ENCODE results near the gene FSTL4.

FSTL4 gene

DNA sequence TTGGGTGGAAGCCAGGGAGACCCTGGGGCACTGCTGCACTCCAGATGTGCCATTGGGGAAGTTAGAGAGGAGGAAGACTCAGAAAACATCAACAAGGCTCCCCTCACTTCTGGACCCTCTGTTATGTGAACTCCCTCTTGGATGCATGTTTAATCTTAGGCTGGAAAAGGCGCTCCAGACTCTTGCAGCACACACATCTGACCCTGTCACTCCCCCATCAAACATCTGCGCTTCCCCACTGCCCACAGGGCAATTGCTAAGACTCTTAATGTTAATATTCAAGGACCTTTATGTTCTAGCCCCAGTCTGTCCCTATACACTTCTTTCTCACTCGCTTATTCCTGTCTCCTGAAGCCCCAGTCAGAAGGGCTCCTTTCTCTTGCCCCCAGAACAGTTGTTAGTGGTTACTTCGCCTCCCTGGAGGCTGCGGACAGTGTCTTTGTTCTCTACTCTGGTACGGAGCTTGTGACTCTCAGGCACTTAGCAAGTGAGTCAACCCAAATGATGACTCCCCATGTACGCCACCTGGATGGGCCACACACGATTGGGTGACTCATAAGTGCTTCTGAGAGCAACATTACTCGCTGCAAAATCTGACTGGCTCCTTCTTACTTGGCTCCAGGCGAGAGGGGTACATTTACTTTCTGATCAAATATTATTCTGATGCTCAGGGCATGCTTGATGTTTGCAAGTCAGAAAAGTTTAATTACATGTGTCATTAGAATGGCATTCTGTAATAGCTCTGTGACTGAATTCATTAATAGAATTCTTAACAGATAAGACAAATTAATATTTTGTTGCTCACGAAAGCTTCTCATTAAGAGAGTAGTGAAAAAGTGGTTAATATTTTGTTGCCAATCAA lies 366.9 kb downstream of the FSTL4 start:
- FAIRE-seq (no peak), DNase-seq (ENCODE audit: extremely low spot score, insufficient read length, low read depth) (no peak)

DNA sequence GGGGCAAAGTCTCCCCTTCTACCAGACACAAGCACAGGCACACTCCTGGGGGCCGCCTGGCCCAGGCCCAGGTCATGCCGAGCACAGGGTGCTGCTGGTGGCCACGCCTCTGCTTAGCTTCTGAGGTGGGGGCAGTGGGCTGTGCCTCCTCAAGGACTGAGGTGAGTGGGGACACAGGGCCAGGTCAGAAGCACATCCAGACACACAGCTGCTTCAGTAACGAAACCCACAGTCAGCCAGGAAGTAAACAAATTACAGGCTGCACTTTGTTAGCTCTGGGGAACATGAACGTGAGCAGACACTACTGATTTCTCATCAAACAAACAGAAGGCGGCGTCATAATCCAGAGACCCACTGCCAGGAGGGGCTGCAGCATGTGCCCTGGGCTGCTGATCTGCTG lies 368.1 kb downstream of the FSTL4 start:
- DNase-seq (ENCODE audit: extremely low spot score, insufficient read length, low read depth) = no peak
- FAIRE-seq = peak; percentile 62

DNA sequence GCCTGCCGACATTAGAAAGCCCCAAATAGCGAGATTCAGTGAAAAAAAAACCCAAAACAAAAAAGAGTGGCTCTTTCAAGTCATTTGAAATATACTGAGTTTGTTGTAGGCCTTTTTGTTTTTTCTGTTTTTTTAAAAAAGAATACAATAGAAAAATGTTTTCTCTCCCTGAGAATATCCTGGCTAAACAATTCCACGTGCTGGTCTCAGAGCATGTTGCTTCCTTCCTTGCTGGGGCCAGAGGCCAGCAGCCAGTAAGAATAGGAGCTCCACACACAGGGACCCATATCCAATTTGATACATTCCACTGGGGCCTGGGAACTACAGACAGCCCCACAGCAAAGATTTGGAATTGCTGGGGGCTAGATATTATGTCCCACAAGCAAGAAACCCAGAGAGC lies 369.1 kb downstream of the FSTL4 start:
- DNase-seq (ENCODE audit: extremely low spot score, insufficient read length, low read depth) (no peak), FAIRE-seq (no peak)

DNA sequence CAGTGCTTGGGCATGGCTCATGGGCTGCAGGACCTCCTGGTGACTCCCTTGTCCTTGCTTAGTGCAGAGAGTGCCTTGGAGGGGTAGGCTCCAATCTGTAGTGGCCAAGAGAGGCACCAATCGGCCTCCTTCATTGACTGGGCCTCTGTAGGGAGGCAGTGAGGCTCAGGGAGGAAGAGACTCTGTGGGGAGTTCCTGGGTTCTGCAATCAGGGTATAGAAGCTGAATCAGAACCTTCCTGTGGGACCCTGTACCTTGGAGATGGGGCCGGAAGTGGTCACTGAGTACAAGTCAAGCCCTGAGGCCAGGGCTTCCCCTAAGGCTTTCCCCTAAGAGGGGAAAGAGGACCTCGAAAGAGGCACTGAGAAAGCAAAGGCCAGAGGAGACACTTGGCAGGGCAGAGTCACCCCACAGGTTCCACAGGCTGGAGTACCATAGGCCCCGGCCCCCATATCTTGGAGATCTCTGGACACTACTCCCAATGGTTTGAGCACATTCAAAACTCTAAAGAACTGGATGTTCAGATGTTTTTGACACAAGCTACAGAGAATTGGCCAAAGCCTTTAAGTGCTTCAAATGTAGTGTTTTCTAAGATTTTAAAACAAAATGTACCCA lies 370.0 kb downstream of the FSTL4 start:
- FAIRE-seq (peak; percentile 80), DNase-seq (ENCODE audit: extremely low spot score, insufficient read length, low read depth) (no peak)

DNA sequence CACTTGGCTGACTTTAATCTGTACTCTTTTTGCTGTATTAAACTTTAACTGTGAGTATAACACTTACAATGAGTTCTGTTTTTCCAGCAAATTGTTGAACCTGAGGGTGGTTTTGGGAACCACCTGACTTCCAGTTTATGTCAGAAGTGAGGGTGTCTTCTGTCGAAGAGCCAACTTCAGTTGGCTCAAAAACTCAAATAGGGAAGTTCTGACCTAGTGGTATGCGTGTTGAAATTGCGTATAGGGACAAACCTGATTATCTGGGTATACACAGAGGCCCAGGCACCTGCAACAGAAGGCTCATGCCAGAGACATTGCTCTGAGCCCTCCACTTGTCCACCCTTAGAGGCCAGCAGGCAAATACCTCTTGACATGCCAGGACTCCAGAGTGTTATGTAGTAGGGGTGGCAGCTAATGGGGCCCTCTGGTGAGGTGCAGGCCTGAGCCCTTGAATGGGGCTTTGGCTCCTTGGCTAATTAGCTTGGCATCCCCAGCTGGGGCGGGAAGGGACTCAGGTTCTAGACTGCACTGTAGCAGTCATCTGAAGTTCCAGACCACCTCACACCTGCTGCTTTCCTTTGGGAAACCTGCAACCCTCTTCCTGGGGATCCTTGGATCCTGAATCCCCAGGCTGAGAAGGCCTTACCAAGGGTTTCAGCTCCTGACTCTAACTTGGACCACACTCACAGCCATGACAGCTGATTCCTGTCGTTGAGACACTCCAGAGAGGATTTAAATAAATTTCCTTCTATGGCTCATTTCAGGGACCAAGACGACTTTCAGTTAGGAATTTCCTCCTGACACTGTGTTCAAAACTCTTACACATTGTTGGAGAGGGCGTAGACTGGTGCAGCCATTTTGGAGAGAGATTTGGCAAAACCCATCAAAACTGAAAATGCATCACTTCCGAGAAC lies 370.9 kb downstream of the FSTL4 start:
- no peak for FAIRE-seq

DNA sequence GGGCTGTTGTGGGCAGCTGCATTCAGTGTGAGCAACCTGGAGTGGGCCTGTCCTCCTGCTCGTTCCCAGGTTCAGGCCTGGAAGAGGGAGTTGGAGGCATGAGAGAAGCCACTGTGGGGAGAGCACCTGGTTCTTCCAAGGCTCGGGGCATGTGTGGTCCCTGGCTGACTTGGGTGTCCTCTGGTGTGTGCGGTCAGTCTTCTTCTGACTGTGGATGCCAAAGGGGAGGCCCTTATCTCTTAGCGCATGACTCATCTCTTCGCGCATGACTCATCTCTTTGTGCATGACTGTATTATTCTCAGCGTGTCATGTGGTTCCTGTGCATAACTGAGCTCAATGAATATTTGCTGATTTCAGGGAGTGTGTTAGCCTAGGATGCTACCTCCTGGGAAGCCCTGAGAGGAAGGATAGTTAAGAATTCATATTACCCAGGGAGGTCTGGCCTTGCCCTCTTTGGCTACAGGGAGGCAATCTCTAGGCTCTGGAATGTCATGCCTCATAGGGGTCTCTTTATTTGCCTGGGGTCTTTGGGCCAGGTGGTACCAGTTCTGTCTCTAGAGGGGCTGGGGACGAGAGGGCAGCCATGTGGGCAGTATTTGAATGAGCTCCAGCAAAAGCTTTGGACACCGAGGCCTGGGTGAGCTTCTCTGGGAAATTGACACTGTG lies 371.8 kb downstream of the FSTL4 start:
- FAIRE-seq (peak; percentile 75), DNase-seq (ENCODE audit: extremely low spot score, insufficient read length, low read depth) (peak; percentile 58)

More for the DNA sequence above, 370.9 kb downstream of the FSTL4 start:
- no peak for DNase-seq (ENCODE audit: extremely low spot score, insufficient read length, low read depth)

DNA sequence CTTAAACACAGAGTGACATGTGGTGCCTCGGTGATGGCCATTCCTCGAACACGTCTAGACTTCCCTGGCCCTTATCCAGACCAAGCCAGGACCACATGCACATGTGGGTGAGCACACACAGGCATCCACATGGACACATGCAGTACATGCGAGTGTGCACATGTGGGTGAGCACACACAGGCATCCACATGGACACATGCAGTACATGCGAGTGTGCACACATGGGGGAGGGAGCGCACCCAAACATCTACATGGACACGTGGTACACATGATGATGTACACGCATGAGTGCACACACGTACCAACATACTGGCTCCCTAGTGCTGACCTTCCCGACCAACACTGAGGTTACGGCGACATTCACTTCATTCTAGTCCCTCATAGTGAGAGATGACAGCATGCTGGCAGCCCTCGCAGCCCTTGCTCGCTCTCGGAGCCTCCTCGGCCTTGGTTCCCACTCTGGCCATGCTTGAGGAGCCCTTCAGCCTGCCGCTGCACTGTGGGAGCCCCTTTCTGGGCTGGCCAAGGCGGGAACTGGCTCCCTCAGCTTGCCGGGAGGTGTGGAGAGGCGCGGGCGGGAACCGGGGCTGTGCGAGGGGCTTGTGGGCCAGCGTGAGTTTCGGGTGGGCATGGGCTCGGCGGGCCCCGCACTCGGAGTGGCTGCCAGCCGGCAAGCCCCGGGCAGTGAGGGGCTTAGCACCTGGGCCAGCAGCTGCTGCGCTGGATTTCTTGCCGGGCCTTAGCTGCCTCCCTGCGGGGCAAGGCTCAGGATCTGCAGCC lies 373.7 kb downstream of the FSTL4 start:
- no peak for FAIRE-seq
- DNase-seq (ENCODE audit: extremely low spot score, insufficient read length, low read depth) = no peak

DNA sequence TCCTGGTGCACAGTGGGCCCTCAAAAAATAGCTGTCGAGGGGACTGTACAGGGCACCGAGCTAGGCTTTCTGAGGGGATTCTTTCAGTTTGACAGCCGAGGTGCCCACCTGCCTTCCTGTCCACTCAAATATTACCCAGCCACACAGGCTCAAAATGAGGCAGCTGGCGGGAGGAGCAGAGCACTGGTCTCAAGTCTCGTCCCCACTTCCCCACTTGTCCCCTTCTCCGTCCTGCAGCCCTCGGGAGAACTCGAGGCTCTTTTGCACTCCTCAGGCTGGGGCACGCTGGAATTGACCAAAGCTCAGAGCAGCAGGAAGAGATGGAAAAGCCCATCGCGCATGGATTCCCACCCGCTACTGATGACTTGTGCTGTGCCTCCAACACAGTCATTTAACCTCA lies 375.4 kb downstream of the FSTL4 start:
- FAIRE-seq (no peak), DNase-seq (ENCODE audit: extremely low spot score, insufficient read length, low read depth) (no peak)

DNA sequence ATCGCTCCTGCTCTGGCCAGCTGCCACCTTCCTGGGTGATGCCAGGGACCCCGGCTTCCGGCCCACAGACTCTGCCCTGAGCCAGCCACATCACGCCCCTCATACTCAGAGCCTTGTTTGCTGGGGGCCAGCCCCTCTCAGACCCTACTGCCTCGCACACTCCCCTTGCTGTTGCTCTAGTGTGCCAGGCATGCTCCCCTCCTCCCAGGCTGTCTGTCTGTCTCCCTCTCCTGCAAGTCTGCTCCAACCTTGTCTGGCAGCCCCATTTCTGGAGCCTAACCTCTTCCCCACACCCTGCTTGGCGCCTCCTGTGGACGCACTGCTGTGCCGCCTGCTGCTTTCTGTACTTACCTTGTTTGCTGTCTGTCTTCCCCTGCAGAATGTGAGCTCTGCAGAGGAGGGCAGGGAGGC lies 375.8 kb downstream of the FSTL4 start:
- no peak for FAIRE-seq

DNA sequence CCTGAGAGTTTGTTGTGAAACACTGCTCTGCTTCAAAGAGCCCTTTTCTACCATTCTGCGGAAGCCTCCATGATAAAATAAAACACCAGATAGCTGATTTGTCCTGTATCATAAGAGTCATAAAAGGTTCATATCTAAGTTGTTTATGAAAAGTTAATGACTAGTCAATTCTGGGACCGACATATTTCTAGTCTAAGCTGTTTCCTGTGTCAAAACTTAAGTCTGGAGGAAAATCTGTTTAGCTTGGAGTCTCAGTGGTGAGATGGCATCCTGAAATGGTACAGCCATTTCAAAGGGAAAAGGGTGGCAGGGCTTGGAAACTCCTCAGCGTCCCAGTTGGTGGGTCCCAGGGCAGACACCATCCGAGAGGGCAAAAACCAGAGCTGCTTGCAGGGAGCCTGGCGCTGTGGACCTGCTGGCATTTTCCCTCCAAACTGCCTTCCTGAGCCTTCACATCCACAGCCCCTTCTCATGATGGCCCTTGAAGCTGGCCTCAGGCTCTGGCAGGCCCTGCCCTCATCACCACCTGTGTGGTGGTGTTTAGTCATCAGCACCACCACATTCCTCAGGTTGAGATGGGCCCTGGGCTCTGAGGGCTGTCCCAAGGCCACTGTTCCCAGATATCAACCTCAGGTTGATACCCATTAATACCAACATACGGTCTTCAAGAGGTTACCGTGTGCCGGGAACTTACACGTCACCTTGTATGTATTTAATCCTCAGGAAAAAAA lies 376.5 kb downstream of the FSTL4 start:
- no peak for DNase-seq (ENCODE audit: extremely low spot score, insufficient read length, low read depth)
- FAIRE-seq = no peak

More for the DNA sequence above, 375.8 kb downstream of the FSTL4 start:
- no peak for DNase-seq (ENCODE audit: extremely low spot score, insufficient read length, low read depth)

DNA sequence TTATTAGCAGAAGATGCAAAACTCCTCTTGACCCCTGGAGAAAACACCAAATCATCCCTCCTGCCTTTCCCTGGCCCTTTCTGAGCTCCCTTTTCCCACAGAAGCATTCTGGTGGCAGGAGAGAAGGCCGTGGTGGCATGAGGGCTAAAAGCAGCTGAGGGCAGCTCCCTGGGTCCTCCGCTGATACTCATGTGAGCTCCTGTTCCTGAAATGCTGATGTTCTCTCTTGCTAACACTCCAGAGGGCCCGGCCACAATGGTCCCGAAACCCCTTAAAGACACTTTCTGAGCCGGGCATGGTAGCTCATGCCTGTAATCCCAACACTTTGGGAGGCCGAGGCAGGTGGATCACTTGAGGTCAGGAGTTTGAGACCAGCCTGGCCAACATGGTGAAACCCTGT lies 377.4 kb downstream of the FSTL4 start:
- FAIRE-seq (no peak), DNase-seq (ENCODE audit: extremely low spot score, insufficient read length, low read depth) (no peak)

DNA sequence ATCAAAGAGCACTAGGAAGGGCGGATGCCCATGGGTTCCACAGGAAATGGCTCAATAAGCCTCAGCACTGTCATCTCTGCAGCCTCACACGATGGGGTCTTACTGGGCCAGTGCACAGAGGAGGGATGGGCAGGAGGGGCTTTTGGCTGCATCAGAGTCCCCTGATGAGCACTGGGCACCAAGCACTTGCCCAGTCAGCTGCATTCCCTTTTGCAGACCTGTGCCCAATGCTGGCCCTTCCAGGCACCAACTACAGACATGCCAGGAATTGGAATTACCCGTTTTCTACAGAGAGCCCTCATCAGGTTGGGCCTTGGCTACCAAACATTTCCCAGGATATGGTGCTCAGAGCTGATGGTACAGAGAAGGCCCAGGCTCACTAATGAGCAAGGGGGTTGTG lies 378.1 kb downstream of the FSTL4 start:
- DNase-seq (ENCODE audit: extremely low spot score, insufficient read length, low read depth) (no peak), FAIRE-seq (no peak)

DNA sequence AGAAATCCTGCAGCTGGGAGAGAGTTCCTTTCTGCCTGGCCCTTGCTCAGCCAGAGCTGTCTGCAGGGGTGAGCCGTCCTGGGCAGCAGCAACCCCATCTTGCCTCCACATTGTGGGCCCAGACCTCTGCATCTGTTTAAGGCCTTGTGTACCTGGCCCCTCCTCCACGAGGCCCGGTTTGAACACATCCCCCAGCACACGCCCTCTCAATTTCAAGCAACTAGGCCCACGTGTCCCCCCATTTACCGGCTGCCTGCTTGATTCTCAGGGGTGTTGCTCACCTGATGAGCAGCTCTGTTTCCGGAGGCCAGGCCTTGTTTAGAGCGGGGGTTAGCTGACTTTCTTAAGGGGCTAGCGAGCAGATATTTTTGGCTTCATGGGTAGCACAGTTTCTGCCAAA lies 378.7 kb downstream of the FSTL4 start:
- FAIRE-seq (no peak), DNase-seq (ENCODE audit: extremely low spot score, insufficient read length, low read depth) (no peak)

DNA sequence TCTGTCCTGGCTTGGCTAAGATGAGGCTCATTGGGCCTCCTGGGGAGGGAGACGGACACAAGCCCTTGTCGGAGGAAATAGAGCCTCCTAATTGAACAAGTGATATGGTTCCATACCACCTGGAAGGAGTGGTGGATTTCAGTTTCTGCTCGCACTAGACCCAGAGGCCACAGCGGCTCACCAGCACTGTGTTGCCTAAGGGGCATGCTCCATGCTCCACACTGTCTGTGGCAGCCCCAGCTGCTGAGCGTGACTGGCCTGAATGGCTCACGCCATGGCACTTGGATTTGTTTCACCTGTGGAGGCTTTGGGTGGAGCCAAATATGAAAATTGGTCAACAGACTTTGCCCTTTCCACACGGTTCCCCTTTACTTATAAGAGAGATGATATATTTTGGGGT lies 379.4 kb downstream of the FSTL4 start:
- no peak for FAIRE-seq
- DNase-seq (ENCODE audit: extremely low spot score, insufficient read length, low read depth) = no peak

DNA sequence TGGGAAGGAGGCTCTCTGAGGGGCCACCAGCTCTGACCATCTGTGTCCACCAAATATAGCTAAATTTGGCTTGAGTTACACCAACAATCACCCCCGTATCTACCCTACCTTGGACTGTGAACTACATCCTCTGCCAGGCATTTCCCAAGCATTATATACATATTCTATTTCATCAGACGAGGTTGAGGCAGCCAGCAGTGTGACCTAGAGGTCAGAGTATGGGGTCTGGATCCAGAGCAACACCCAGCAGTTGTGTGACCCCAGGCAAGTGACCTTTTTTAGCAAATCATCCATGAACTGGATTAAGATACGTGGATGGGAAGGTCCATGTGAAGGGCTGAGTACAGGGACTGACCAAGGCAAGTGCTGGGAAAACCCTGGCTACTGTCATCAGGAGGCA lies 379.9 kb downstream of the FSTL4 start:
- DNase-seq (ENCODE audit: extremely low spot score, insufficient read length, low read depth) = no peak
- no peak for FAIRE-seq

DNA sequence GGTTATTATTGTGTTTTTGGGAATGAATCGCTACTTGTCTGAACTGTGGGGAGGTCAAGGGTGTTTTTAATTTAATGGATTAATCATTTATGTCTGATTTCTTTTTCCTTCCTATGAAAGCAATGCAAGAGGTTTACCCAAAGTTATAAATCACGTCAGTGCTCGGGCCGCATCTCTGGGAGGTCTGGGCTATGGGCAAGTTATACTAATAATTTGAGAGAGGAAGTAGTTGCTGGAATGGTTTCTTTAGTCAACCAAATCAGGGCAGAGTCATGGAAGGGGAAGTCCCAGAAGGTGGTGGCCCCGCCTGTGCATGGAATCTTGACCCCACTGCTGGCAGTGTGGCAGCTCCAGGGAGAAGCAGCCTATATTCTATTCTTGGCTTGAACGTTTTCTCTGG lies 380.3 kb downstream of the FSTL4 start:
- FAIRE-seq (no peak), DNase-seq (ENCODE audit: extremely low spot score, insufficient read length, low read depth) (no peak)

DNA sequence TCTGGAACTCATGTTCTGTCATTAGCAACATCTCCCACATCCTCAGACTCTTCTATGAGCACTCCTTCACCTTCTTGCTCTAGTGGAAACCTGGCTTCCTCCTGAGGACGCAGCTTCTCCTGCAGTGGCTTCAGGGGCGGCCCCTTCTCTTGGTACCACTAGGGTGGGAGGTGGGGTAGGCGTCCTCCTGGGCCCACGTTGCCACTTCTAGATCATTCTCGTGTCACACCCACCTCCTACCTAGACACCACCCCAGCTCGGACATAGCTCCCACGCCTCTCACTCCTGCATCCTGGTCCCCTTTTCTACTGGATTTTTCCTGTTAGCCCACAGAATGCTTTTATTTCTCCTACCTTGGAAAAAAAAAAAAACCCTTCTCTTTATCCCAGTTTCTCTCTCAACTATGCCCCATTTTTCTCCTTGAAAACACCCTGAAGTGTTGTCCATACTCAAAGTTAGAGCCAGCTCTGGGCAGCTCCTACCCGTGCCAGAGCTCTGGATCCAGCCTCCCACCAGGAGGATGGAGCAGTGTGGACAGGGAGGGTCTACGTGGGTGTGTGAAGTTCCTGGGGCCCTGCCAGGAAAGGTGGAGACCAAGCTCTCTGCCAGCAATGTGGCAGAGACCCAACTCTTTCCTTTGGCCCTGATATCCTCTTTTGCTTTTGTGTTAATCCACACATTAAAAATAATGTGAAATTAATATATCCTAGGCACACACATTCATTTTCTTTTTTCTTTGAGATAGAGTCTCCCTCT lies 381.3 kb downstream of the FSTL4 start:
- no peak for DNase-seq (ENCODE audit: extremely low spot score, insufficient read length, low read depth)
- no peak for FAIRE-seq

Data from GM18507 (cell line).